ENCODE results near the gene NOC2L. TPM values are rescaled to one million over a fixed set of nuclear protein-coding genes. Genes with fewer than 3 reads are reported as not detected.
"Not testable (repeated sequence)": the region's sequence is repeated elsewhere in the genome, so short reads cannot be mapped to it uniquely, and the experiment has no call there.

NOC2L gene
- total RNA-seq, 2 donors from 2014 or later: 57.6 to 141 TPM

- peaks cover 96% of the 10 kb centered on the region for H3K36me3 Mint-ChIP-seq (ENCODE audit: low read depth)
- no peak for ATAC-seq (replicated peaks)
- peaks cover 6% of the 10 kb centered on the region for H3K4me1 Mint-ChIP-seq
- no peak overlapping the region for H3K4me3 Mint-ChIP-seq
- no peaks in the 10 kb centered on the region for H3K9me3 Mint-ChIP-seq
- no peaks in the 10 kb centered on the region for H3K27me3 Mint-ChIP-seq
- H3K27ac Mint-ChIP-seq: no peak overlapping the region
Observed at GRCh38 chr1:950881-951280, 8.2 kb downstream of the NOC2L start.

- no peak for ATAC-seq (replicated peaks)
- H3K27ac Mint-ChIP-seq: no peak overlapping the region
- H3K27me3 Mint-ChIP-seq: no peaks in the 10 kb centered on the region
- H3K4me1 Mint-ChIP-seq: peaks cover 4% of the 10 kb centered on the region
- peaks cover 96% of the 10 kb centered on the region for H3K36me3 Mint-ChIP-seq (ENCODE audit: low read depth)
- no peaks in the 10 kb centered on the region for H3K9me3 Mint-ChIP-seq
- H3K4me3 Mint-ChIP-seq: no peak overlapping the region
Observed at GRCh38 chr1:950268-950667, 8.8 kb downstream of the NOC2L start.

GRCh38 chr1:947958-948357 is 11.1 kb downstream of the NOC2L start:
- no peak overlapping the region for H3K4me3 Mint-ChIP-seq
- no peaks in the 10 kb centered on the region for H3K9me3 Mint-ChIP-seq
- no peak overlapping the region for H3K27ac Mint-ChIP-seq
- no peak for ATAC-seq (replicated peaks)
- no peaks in the 10 kb centered on the region for H3K4me1 Mint-ChIP-seq
- H3K27me3 Mint-ChIP-seq: no peaks in the 10 kb centered on the region
- H3K36me3 Mint-ChIP-seq (ENCODE audit: low read depth): peaks cover 95% of the 10 kb centered on the region

- H3K4me3 Mint-ChIP-seq; H3K27ac Mint-ChIP-seq; H3K9me3 Mint-ChIP-seq; ATAC-seq (replicated peaks); H3K4me1 Mint-ChIP-seq; H3K27me3 Mint-ChIP-seq: not testable (repeated sequence)
- peaks cover 87% of the 10 kb centered on the region for H3K36me3 Mint-ChIP-seq (ENCODE audit: low read depth)
Observed at GRCh38 chr1:946811-947210, 12.2 kb downstream of the NOC2L start.

- no peaks in the 10 kb centered on the region for H3K4me1 Mint-ChIP-seq
- no peak overlapping the region for H3K4me3 Mint-ChIP-seq
- no peak for ATAC-seq (replicated peaks)
- no peaks in the 10 kb centered on the region for H3K9me3 Mint-ChIP-seq
- peaks cover 3% of the 10 kb centered on the region for H3K27me3 Mint-ChIP-seq
- peaks cover 78% of the 10 kb centered on the region for H3K36me3 Mint-ChIP-seq (ENCODE audit: low read depth)
- H3K27ac Mint-ChIP-seq: no peak overlapping the region
Observed at GRCh38 chr1:945688-946556, 13.1 kb downstream of the NOC2L start.

- no peak overlapping the region for H3K27ac Mint-ChIP-seq
Observed at GRCh38 chr1:944341-945325, 14.4 kb downstream of the NOC2L start.

GRCh38 chr1:943545-944340 is 15.3 kb downstream of the NOC2L start:
- Mint-ChIP-seq H3K4me1 (no peaks in the 10 kb centered on the region), H3K27ac (no peak overlapping the region), H3K4me3 (no peak overlapping the region), H3K27me3 (peaks cover 6% of the 10 kb centered on the region), H3K36me3 (ENCODE audit: low read depth) (peaks cover 56% of the 10 kb centered on the region), H3K9me3 (no peaks in the 10 kb centered on the region)
- no peak for ATAC-seq (replicated peaks)

More at GRCh38 chr1:944341-945325, 14.4 kb downstream of the NOC2L start:
- Mint-ChIP-seq H3K4me1 (no peaks in the 10 kb centered on the region), H3K27me3 (peaks cover 3% of the 10 kb centered on the region), H3K36me3 (ENCODE audit: low read depth) (peaks cover 65% of the 10 kb centered on the region), H3K9me3 (no peaks in the 10 kb centered on the region), H3K4me3 (no peak overlapping the region)
- ATAC-seq (replicated peaks): no peak

- Mint-ChIP-seq H3K27ac (no peak overlapping the region), H3K36me3 (ENCODE audit: low read depth) (peaks cover 49% of the 10 kb centered on the region), H3K4me3 (no peak overlapping the region), H3K27me3 (peaks cover 6% of the 10 kb centered on the region), H3K4me1 (no peaks in the 10 kb centered on the region), H3K9me3 (no peaks in the 10 kb centered on the region)
- ATAC-seq (replicated peaks): no peak
Observed at GRCh38 chr1:942864-943533, 16.1 kb downstream of the NOC2L start.

GRCh38 chr1:942411-942821 is 16.6 kb downstream of the NOC2L start:
- Mint-ChIP-seq H3K36me3 (ENCODE audit: low read depth) (peaks cover 43% of the 10 kb centered on the region), H3K4me3 (no peak overlapping the region), H3K27me3 (peaks cover 9% of the 10 kb centered on the region), H3K4me1 (no peaks in the 10 kb centered on the region), H3K9me3 (no peaks in the 10 kb centered on the region), H3K27ac (no peak overlapping the region)
- ATAC-seq (replicated peaks): no peak

- peaks cover 9% of the 10 kb centered on the region for H3K27me3 Mint-ChIP-seq
- peak; percentile 23 for ATAC-seq (replicated peaks)
- H3K36me3 Mint-ChIP-seq (ENCODE audit: low read depth): peaks cover 36% of the 10 kb centered on the region
- no peaks in the 10 kb centered on the region for H3K9me3 Mint-ChIP-seq
- H3K4me3 Mint-ChIP-seq: peak overlapping the region; percentile 68
- H3K4me1 Mint-ChIP-seq: no peaks in the 10 kb centered on the region
- no peak overlapping the region for H3K27ac Mint-ChIP-seq
Observed at GRCh38 chr1:941588-942383, 17.3 kb downstream of the NOC2L start.

- ATAC-seq (replicated peaks): peak; percentile 14
Observed at GRCh38 chr1:941015-941587, 18.0 kb downstream of the NOC2L start.

GRCh38 chr1:940107-941014 is 18.7 kb downstream of the NOC2L start:
- no peaks in the 10 kb centered on the region for H3K4me1 Mint-ChIP-seq
- H3K27me3 Mint-ChIP-seq: peaks cover 9% of the 10 kb centered on the region
- peak overlapping the region; percentile 68 for H3K4me3 Mint-ChIP-seq
- no peak overlapping the region for H3K27ac Mint-ChIP-seq
- H3K9me3 Mint-ChIP-seq: no peaks in the 10 kb centered on the region
- peaks cover 22% of the 10 kb centered on the region for H3K36me3 Mint-ChIP-seq (ENCODE audit: low read depth)
- no peak for ATAC-seq (replicated peaks)

More at GRCh38 chr1:941015-941587, 18.0 kb downstream of the NOC2L start:
- Mint-ChIP-seq H3K9me3 (no peaks in the 10 kb centered on the region), H3K36me3 (ENCODE audit: low read depth) (peaks cover 30% of the 10 kb centered on the region), H3K4me3 (peak overlapping the region; percentile 68), H3K4me1 (no peaks in the 10 kb centered on the region), H3K27me3 (peaks cover 9% of the 10 kb centered on the region), H3K27ac (no peak overlapping the region)

Data from activated T-helper 17 cell treated with anti-CD3 and anti-CD28 coated beads, Interleukin-2, amount 50 U/mL, for 72 hours (primary cell).